Astrocyte (in vitro differentiated cells and primary cell): ENCODE data around the gene DPCD. TPM values are rescaled to one million over a fixed set of nuclear protein-coding genes. Genes with fewer than 3 reads are reported as not detected.

Experiments used
- DNase-seq: peaks from one replicate; pipeline ENCODE4 v3.0.0-alpha.2; 2010; ENCODE audit warnings: low read depth
- FAIRE-seq: peaks from 2 replicates; lab custom pipeline; 2011; peaks lifted over from hg19 to GRCh38; lab: Jason Lieb, UNC
- H2AFZ ChIP-seq: 2 replicates; pipeline ENCODE4 v1.6.0; 2012; ENCODE audit warnings: low read depth, low read length, inconsistent platforms
- H3K27ac ChIP-seq: 2 replicates; pipeline ENCODE4 v1.5.1; 2011; ENCODE audit warnings: low read depth, low read length, inconsistent platforms
- H3K27me3 ChIP-seq: 2 replicates; pipeline ENCODE4 v1.6.0; 2011; ENCODE audit warnings: low read length, inconsistent platforms; ENCODE audit not compliant: insufficient read depth
- H3K36me3 ChIP-seq: 2 replicates; pipeline ENCODE4 v1.5.1; 2011; ENCODE audit warnings: low read length, inconsistent platforms; ENCODE audit not compliant: insufficient read depth
- H3K4me1 ChIP-seq: 2 replicates; pipeline ENCODE4 v1.5.1; 2011; ENCODE audit warnings: low read length, inconsistent platforms; ENCODE audit not compliant: insufficient read depth
- H3K4me2 ChIP-seq: 2 replicates; pipeline ENCODE4 v1.6.0; 2012; ENCODE audit warnings: low read length, inconsistent platforms
- H3K4me3 ChIP-seq: 2 replicates; pipeline ENCODE4 v1.5.1; 2011; ENCODE audit warnings: low read depth, mild to moderate bottlenecking, low read length, inconsistent platforms; ENCODE audit not compliant: insufficient read depth
- H3K79me2 ChIP-seq: 2 replicates; pipeline ENCODE4 v1.6.0; 2012; ENCODE audit warnings: mild to moderate bottlenecking, low read length, inconsistent platforms; ENCODE audit not compliant: insufficient read depth
- H3K9ac ChIP-seq: 2 replicates; pipeline ENCODE4 v1.6.0; 2012; ENCODE audit warnings: mild to moderate bottlenecking, low read length, inconsistent platforms
- H3K9me3 ChIP-seq: 2 replicates; pipeline ENCODE4 v1.5.1; 2012; ENCODE audit warnings: low read depth, mild to moderate bottlenecking, low read length, inconsistent platforms; ENCODE audit not compliant: insufficient read depth
- H4K20me1 ChIP-seq: 2 replicates; pipeline ENCODE4 v1.6.0; 2012; ENCODE audit warnings: low read length, inconsistent platforms; ENCODE audit not compliant: insufficient read depth
- H3K27ac Mint-ChIP-seq: one replicate; pipeline ENCODE4 v1.8.0; 2021; ENCODE audit warnings: mild to moderate bottlenecking, mixed read lengths; ENCODE audit not compliant: unreplicated experiment
- H3K27me3 Mint-ChIP-seq: one replicate; pipeline ENCODE4 v1.8.0; 2021; ENCODE audit warnings: low read depth, mixed read lengths; ENCODE audit not compliant: unreplicated experiment
- H3K36me3 Mint-ChIP-seq: one replicate; pipeline ENCODE4 v1.8.0; 2021; ENCODE audit warnings: low read depth, mixed read lengths; ENCODE audit not compliant: unreplicated experiment
- H3K4me1 Mint-ChIP-seq: one replicate; pipeline ENCODE4 v1.8.0; 2021; ENCODE audit warnings: low read depth, mixed read lengths; ENCODE audit not compliant: unreplicated experiment
- H3K4me3 Mint-ChIP-seq: one replicate; pipeline ENCODE4 v1.8.0; 2021; ENCODE audit warnings: mild to moderate bottlenecking, moderate library complexity, mixed read lengths; ENCODE audit not compliant: unreplicated experiment
- H3K9me3 Mint-ChIP-seq: one replicate; pipeline ENCODE4 v1.8.0; 2021; ENCODE audit warnings: mild to moderate bottlenecking, mixed read lengths; ENCODE audit not compliant: unreplicated experiment
- CTCF ChIP-seq: IDR thresholded peaks from 2 replicates; pipeline ENCODE4 v1.5.1; 2011; ENCODE audit warnings: low read depth, mild to moderate bottlenecking, inconsistent platforms, low read length, moderate library complexity; ENCODE audit not compliant: insufficient read depth
- EZH2 ChIP-seq: IDR thresholded peaks from 2 replicates; pipeline ENCODE4 v1.6.1; 2012; ENCODE audit warnings: mild to moderate bottlenecking, low read length, inconsistent platforms; ENCODE audit not compliant: insufficient read depth
- total RNA-seq: library from RNA; stranded (reverse); gene quantifications from 2 replicates; pipeline ENCODE4 v1.2.1, GENCODE V29; 2021

The DPCD gene
- total RNA-seq, 1 donor from 2014 or later, result 39.4 TPM

- H3K79me2 ChIP-seq, result no peaks in the 10 kb centered on the region
- no peak overlapping the region for H3K27ac ChIP-seq
- Mint-ChIP-seq H3K4me3 (no peak overlapping the region), H3K27ac (no peak overlapping the region), H3K27me3 (peaks cover 55% of the 10 kb centered on the region), H3K9me3 (no peaks in the 10 kb centered on the region), H3K36me3 (peaks cover 7% of the 10 kb centered on the region), H3K4me1 (no peaks in the 10 kb centered on the region)
- DNase-seq (no peak), FAIRE-seq (no peak)
- peak overlapping the region; percentile 79 for H3K4me2 ChIP-seq
- peaks cover 25% of the 10 kb centered on the region for H3K27me3 ChIP-seq
- H3K4me1 ChIP-seq, result peaks cover 15% of the 10 kb centered on the region
- H3K36me3 ChIP-seq, result no peaks in the 10 kb centered on the region
- no peak overlapping the region for H3K9ac ChIP-seq
- no peak overlapping the region for H2AFZ ChIP-seq
- TF ChIP-seq EZH2 (no peak), CTCF (no peak)
- peak overlapping the region; percentile 28 for H3K4me3 ChIP-seq
- H3K9me3 ChIP-seq, result no peaks in the 10 kb centered on the region
- no peaks in the 10 kb centered on the region for H4K20me1 ChIP-seq
Measured at GRCh38 chr10:101565936-101566332, 22.2 kb upstream of the DPCD start.

- H3K4me1 ChIP-seq, result peaks cover 15% of the 10 kb centered on the region
- peak overlapping the region; percentile 28 for H3K4me3 ChIP-seq
- no peaks in the 10 kb centered on the region for H3K9me3 Mint-ChIP-seq
- H3K4me1 Mint-ChIP-seq, result no peaks in the 10 kb centered on the region
- H2AFZ ChIP-seq, result peak overlapping the region; percentile 28
- no peak overlapping the region for H3K27ac ChIP-seq
- no peaks in the 10 kb centered on the region for H3K79me2 ChIP-seq
- no peak overlapping the region for H3K9ac ChIP-seq
- no peaks in the 10 kb centered on the region for H4K20me1 ChIP-seq
- no peaks in the 10 kb centered on the region for H3K9me3 ChIP-seq
- peaks cover 61% of the 10 kb centered on the region for H3K27me3 Mint-ChIP-seq
- no peak overlapping the region for H3K27ac Mint-ChIP-seq
- FAIRE-seq, result no peak
- TF ChIP-seq EZH2 (peak; percentile 67), CTCF (no peak)
- no peaks in the 10 kb centered on the region for H3K36me3 ChIP-seq
- peak overlapping the region; percentile 79 for H3K4me2 ChIP-seq
- no peak overlapping the region for H3K4me3 Mint-ChIP-seq
- H3K36me3 Mint-ChIP-seq, result peaks cover 4% of the 10 kb centered on the region
- peak; percentile 5 for DNase-seq
- peaks cover 25% of the 10 kb centered on the region for H3K27me3 ChIP-seq
Measured at GRCh38 chr10:101566333-101567164, 21.6 kb upstream of the DPCD start.
